K562 (cell line): ENCODE results near the gene SIGLEC11. TPM values are rescaled to one million over a fixed set of nuclear protein-coding genes. Genes with fewer than 3 reads are reported as not detected.

Experiments
- ATAC-seq: fragments of 200-7000 bp; cut with Tn5 transposase; 3 replicates; pipeline ENCODE4 v1.9.1; 2020; ENCODE audit warnings: moderate library complexity
- BruUV-seq: library from RNA; stranded (reverse); fragments of 400-500 nt; replicated peaks from 2 replicates; lab custom pipeline; 2021; lab: Mats Ljungman, UMichigan
- CTCF ChIA-PET: fragments of 300-600 bp; formaldehyde crosslinking; extraction: SDS; loops from one replicate; lab custom pipeline; 2021; ENCODE audit warnings: low intra/inter-chr PET ratio; lab: Yijun Ruan, JAX
- POLR2A ChIA-PET: fragments of 300-600, 350-650 bp; sonication (Branson Sonifier 250); formaldehyde crosslinking; extraction: SDS; loops from one replicate; lab custom pipeline; 2021; ENCODE audit warnings: antibody characterized with exemption, inconsistent platforms; lab: Yijun Ruan, JAX
- DNase-seq, 4 experiments: peaks; one replicate each; pipeline versions ENCODE4 v3.0.0 to v3.0.0-alpha.2; 2011 to 2018; ENCODE audit warnings: low spot score in 3 of 4, mixed read lengths in 3 of 4; ENCODE audit errors: extremely low read depth in 1 of 4
- FAIRE-seq: peaks from 2 replicates; lab custom pipeline; 2011; peaks lifted over from hg19 to GRCh38; lab: Jason Lieb, UNC
- H2AFZ ChIP-seq: 2 replicates; pipeline ENCODE4 v1.6.0; 2011; ENCODE audit warnings: low read depth, low read length, control low read depth, inconsistent platforms
- H3K27ac ChIP-seq: fragments of 200-600 bp; 3 replicates; pipeline ENCODE4 v1.8.0; 2011; ENCODE audit warnings: low read depth, mild to moderate bottlenecking, control low read depth, inconsistent platforms, low read length, moderate library complexity, mixed read lengths; ENCODE audit errors: extremely low read depth
- H3K27me3 ChIP-seq, 2 experiments: fragments of 300-600 bp in 1 of 2; 2 replicates in 1 of 2; 3 replicates in 1 of 2; pipeline versions ENCODE4 v1.6.0 to v1.8.0; 2011; ENCODE audit warnings: inconsistent platforms in 2 of 2, low read length in 2 of 2, mild to moderate bottlenecking in 1 of 2, mixed read lengths in 1 of 2, moderate library complexity in 1 of 2; ENCODE audit not compliant: control insufficient read depth in 2 of 2, insufficient read depth in 2 of 2
- H3K36me3 ChIP-seq: fragments of 300-600 bp; 3 replicates; pipeline ENCODE4 v1.8.0; 2011; ENCODE audit warnings: mild to moderate bottlenecking, low read length, inconsistent platforms; ENCODE audit not compliant: control insufficient read depth, insufficient read depth
- H3K4me1 ChIP-seq, 2 experiments: fragments of 200-600 bp in 1 of 2; replicated peaks in 1 of 2; 2 replicates in 1 of 2; 3 replicates in 1 of 2; pipeline versions ENCODE4 v1.5.1 to v1.8.0; 2011; ENCODE audit warnings: inconsistent platforms in 2 of 2, low read length in 2 of 2, mild to moderate bottlenecking in 1 of 2, mixed read lengths in 1 of 2, moderate library complexity in 1 of 2; ENCODE audit not compliant: control insufficient read depth in 2 of 2, insufficient read depth in 2 of 2
- H3K4me2 ChIP-seq: 2 replicates; pipeline ENCODE4 v1.6.1; 2011; ENCODE audit warnings: low read length, control low read depth, inconsistent platforms, mixed read lengths; ENCODE audit not compliant: insufficient read depth
- H3K4me3 ChIP-seq: fragments of 200-600 bp; sonication (generic), shearing (Covaris generic); 2 replicates; pipeline ENCODE4 v1.5.1; 2016; ENCODE audit warnings: control low read depth, inconsistent platforms
- H3K79me2 ChIP-seq: fragments of 200-600 bp; 3 replicates; pipeline ENCODE4 v1.8.0; 2011; ENCODE audit warnings: low read length, inconsistent platforms; ENCODE audit not compliant: control insufficient read depth, insufficient read depth
- H3K9ac ChIP-seq, 2 experiments: 2 replicates each; pipeline versions ENCODE4 v1.6.0 to v1.6.1; 2011; ENCODE audit warnings: low read depth in 2 of 2, low read length in 2 of 2, control low read depth in 1 of 2, inconsistent platforms in 1 of 2, mild to moderate bottlenecking in 1 of 2, mixed read lengths in 1 of 2; ENCODE audit not compliant: insufficient read depth in 1 of 2
- H3K9me1 ChIP-seq: one replicate; pipeline ENCODE4 v1.6.0; 2011; ENCODE audit warnings: inconsistent platforms, mild to moderate bottlenecking, low read length, moderate library complexity; ENCODE audit not compliant: control insufficient read depth, insufficient read depth
- H3K9me3 ChIP-seq: replicated peaks from 2 replicates; pipeline ENCODE4 v1.5.1; 2011; ENCODE audit warnings: low read depth, low read length, inconsistent platforms; ENCODE audit not compliant: control insufficient read depth, insufficient read depth
- H4K20me1 ChIP-seq: replicated peaks from 2 replicates; pipeline ENCODE4 v1.6.1; 2011; ENCODE audit warnings: low read length, inconsistent platforms, mixed read lengths; ENCODE audit not compliant: control insufficient read depth, insufficient read depth
- MAFK ChIP-seq: IDR thresholded peaks from 2 replicates; pipeline ENCODE4 v1.6.1; 2011; ENCODE audit warnings: low read length, improper control_type of control experiment
- ZBTB7A ChIP-seq: IDR thresholded peaks from 2 replicates; pipeline ENCODE4 v1.6.1; 2011; ENCODE audit warnings: low read depth, mild to moderate bottlenecking, low read length, moderate library complexity, borderline replicate concordance; ENCODE audit not compliant: control insufficient read depth
- WGBS: fragments of 100-300 bp; shearing (Covaris generic); methylation state at CpG from one replicate; pipeline ENCODE4 v1.1.6; 2016; ENCODE audit warnings: low coverage, mixed read lengths; ENCODE audit not compliant: insufficient coverage; ENCODE audit errors: missing lambda C conversion rate; 5-methylcytosine and 5-hydroxymethylcytosine counted together
- in situ Hi-C: fragments of 300-500 bp; cut with MboI; formaldehyde crosslinking; loops from 4 replicates; pipeline ENCODE4 v1.15.0; 2018; ENCODE audit warnings: inconsistent platforms, mixed read lengths
- intact Hi-C: fragments of 100-400 bp; cut with micrococcal nuclease; formaldehyde crosslinking; loops from 2 replicates; pipeline ENCODE4 v1.14.2; 2022
- polyA plus RNA-seq, 8 experiments: library from polyadenylated mRNA; depleted of rRNA in 4 of 8; stranded (reverse) in 5 of 8; unstranded in 3 of 8; fragments of >200 nt; fragmentation: Nextera tagmentation in 2 of 8; fragmentation: Illumina TruSeq in 1 of 8; extraction: Ambion mirVana in 2 of 8; extraction: Trizol in 1 of 8; gene quantifications; 2 replicates each; pipeline versions ENCODE4 v1.2.1 to v1.2.3, GENCODE V29; 2011 to 2014; ENCODE audit warnings: inconsistent platforms in 1 of 8, missing spikeins in 1 of 8
- total RNA-seq, 7 experiments: library from RNA; depleted of rRNA in 6 of 7; stranded (reverse); fragments of >200 nt in 6 of 7; fragmentation: Illumina TruSeq in 2 of 7; extraction: Trizol in 2 of 7; gene quantifications; 2 replicates each; pipeline versions ENCODE4 v1.2.1 to v1.2.3, GENCODE V29; 2011 to 2021; ENCODE audit warnings: low replicate concordance in 1 of 7
- TF ChIP-seq, protein P1 (sequence below): fragments of 250-450 bp; sonication (Bioruptor Pico); IDR thresholded peaks from 2 replicates; pipeline ENCODE4 v1.5.1; 2021; ENCODE audit warnings: mild to moderate bottlenecking
- TF ChIP-seq, protein P2 (sequence below): fragments of 200-600 bp; sonication (generic); IDR thresholded peaks from one replicate; pipeline ENCODE4 v1.6.1; 2012; ENCODE audit warnings: mild to moderate bottlenecking, low read depth, low read length, inconsistent platforms

The SIGLEC11 gene
- total and polyA plus RNA-seq, 9 of the 15 experiments (the other 6 are each of a cell fraction or from before 2014, with no cell fraction given), result not detected

DNA sequence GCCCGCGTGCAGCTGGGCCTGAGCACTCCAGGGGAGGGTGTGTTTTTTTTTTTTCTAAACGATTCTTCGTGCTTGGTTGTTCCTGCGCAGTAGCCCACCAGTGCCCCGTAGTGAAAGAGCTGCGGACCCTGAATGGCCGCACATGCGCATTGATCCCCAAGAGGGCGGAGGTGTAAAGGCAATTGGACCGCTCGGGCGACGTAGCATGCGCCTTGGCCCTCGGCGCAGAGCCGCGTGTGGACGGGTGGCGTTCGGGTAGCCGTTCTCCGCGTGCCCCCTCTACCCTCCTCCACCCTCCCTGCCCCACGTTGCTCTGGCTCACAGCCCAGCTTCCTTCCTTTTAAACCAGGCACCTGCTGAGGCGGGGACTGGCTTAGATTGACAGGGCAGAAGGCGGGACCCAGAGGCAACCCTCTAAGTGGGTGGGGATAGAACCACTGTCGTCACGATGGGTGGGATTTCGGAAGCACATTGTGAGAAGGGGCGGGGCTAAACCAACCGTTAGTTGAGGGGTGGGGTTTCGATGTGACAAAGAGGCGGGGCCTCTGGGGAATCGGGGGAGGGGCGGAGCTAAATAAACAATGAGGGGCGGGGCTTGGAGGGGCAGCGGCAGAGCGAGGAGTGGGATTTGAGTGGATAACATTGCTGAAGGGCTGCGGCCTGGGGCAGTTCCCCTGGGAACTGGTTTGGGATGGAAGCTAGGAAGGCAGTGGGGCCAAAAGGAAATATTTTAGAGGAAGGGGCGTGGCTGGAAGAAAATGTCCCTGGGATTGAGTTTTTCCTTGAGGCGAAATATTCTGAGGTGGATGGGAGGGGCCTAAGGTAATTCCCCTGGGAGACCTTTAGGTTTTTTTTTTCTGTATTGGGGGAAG, 31.1 kb downstream of the SIGLEC11 start (continued):
- TF ChIP-seq, protein P1, sequence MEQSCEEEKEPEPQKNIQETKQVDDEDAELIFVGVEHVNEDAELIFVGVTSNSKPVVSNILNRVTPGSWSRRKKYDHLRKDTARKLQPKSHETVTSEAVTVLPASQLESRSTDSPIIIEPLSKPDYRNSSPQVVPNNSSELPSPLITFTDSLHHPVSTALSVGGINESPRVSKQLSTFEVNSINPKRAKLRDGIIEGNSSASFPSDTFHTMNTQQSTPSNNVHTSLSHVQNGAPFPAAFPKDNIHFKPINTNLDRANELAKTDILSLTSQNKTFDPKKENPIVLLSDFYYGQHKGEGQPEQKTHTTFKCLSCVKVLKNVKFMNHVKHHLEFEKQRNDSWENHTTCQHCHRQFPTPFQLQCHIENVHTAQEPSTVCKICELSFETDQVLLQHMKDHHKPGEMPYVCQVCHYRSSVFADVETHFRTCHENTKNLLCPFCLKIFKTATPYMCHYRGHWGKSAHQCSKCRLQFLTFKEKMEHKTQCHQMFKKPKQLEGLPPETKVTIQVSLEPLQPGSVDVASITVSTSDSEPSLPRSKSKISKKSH (CRISPR knock-in tag), result no peak
- TF ChIP-seq MAFK (no peak), ZBTB7A (peak; percentile 62)

DNA sequence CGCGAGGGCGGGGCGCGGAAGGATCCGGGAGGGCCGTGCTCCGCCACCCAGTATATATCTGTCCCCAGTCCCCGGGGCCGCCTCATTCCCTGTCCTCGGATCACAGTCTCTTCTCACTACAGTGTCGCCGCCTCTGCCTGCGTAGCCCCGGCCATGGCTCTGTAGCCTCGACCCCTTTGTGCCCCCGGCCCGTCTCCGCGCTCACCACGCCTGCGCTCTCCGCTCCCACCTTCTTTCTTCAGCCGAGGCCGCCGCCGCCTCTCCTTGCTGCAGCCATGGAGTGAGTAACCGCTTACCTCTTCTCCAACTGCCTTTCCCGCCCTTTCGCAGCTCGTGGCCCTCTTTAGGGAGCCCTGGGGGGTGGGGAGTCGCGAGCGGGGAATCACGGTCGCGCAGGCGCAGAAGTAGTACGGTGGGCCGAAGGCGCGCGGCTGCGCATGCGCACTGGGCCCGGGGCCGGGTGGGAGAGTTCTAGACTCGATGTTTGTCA, 31.8 kb downstream of the SIGLEC11 start, which contains the start of the genes ATF5 and NUP62:
TSS of gene ATF5 (plus strand) at position 85 of the 490 bp plus-strand sequence. CDS start 1,646 bp downstream, outside the sequence.
TSS of gene NUP62 (minus strand) at position 384 of the 490 bp plus-strand sequence. CDS start 19,697 bp downstream, outside the sequence.
- TSS peak; percentile 72 for BruUV-seq
- Histone ChIP-seq H3K9me1 (peaks cover 7% of the 10 kb centered on the region), H3K9me3 (no peaks in the 10 kb centered on the region), H4K20me1 (peaks cover 12% of the 10 kb centered on the region), H3K4me1 (peaks cover 33 to 57% of the 10 kb centered on the region in 2 experiments), H3K79me2 (peaks cover 69% of the 10 kb centered on the region), H3K9ac (peak within 1 kb of the TSS; percentile 94 to 98), H3K4me2 (peak within 1 kb of the TSS; percentile 97), H3K4me3 (peak within 1 kb of the TSS; percentile 55), H3K27me3 (no peaks in the 10 kb centered on the region), H2AFZ (peak within 1 kb of the TSS; percentile 93), H3K36me3 (peaks cover 48% of the 10 kb centered on the region), H3K27ac (peak within 1 kb of the TSS; percentile 92)
- intact Hi-C loops, result loop anchor here (5.0 kb wide), 1 partner anchor 62 kb away; the partner anchor contains the start of gene PNKP
- in situ Hi-C loops, result no loop called here
- WGBS, result under 1% methylated on average over 39 of the region's 48 CpGs
- CTCF ChIA-PET, result no interaction called here
- peak; percentile 65 for ATAC-seq
- peak; percentile 97 to 99 (median 98) for DNase-seq
- POLR2A ChIA-PET, result interaction anchor here (0.6 to 6.4 kb wide), 19 partner anchors 15 to 609 kb away, joined by 3 to 105 read pairs (median 5); partner anchors contain the start of genes AKT1S1 and TBC1D17
- FAIRE-seq, result no peak
- TF ChIP-seq, protein P2, sequence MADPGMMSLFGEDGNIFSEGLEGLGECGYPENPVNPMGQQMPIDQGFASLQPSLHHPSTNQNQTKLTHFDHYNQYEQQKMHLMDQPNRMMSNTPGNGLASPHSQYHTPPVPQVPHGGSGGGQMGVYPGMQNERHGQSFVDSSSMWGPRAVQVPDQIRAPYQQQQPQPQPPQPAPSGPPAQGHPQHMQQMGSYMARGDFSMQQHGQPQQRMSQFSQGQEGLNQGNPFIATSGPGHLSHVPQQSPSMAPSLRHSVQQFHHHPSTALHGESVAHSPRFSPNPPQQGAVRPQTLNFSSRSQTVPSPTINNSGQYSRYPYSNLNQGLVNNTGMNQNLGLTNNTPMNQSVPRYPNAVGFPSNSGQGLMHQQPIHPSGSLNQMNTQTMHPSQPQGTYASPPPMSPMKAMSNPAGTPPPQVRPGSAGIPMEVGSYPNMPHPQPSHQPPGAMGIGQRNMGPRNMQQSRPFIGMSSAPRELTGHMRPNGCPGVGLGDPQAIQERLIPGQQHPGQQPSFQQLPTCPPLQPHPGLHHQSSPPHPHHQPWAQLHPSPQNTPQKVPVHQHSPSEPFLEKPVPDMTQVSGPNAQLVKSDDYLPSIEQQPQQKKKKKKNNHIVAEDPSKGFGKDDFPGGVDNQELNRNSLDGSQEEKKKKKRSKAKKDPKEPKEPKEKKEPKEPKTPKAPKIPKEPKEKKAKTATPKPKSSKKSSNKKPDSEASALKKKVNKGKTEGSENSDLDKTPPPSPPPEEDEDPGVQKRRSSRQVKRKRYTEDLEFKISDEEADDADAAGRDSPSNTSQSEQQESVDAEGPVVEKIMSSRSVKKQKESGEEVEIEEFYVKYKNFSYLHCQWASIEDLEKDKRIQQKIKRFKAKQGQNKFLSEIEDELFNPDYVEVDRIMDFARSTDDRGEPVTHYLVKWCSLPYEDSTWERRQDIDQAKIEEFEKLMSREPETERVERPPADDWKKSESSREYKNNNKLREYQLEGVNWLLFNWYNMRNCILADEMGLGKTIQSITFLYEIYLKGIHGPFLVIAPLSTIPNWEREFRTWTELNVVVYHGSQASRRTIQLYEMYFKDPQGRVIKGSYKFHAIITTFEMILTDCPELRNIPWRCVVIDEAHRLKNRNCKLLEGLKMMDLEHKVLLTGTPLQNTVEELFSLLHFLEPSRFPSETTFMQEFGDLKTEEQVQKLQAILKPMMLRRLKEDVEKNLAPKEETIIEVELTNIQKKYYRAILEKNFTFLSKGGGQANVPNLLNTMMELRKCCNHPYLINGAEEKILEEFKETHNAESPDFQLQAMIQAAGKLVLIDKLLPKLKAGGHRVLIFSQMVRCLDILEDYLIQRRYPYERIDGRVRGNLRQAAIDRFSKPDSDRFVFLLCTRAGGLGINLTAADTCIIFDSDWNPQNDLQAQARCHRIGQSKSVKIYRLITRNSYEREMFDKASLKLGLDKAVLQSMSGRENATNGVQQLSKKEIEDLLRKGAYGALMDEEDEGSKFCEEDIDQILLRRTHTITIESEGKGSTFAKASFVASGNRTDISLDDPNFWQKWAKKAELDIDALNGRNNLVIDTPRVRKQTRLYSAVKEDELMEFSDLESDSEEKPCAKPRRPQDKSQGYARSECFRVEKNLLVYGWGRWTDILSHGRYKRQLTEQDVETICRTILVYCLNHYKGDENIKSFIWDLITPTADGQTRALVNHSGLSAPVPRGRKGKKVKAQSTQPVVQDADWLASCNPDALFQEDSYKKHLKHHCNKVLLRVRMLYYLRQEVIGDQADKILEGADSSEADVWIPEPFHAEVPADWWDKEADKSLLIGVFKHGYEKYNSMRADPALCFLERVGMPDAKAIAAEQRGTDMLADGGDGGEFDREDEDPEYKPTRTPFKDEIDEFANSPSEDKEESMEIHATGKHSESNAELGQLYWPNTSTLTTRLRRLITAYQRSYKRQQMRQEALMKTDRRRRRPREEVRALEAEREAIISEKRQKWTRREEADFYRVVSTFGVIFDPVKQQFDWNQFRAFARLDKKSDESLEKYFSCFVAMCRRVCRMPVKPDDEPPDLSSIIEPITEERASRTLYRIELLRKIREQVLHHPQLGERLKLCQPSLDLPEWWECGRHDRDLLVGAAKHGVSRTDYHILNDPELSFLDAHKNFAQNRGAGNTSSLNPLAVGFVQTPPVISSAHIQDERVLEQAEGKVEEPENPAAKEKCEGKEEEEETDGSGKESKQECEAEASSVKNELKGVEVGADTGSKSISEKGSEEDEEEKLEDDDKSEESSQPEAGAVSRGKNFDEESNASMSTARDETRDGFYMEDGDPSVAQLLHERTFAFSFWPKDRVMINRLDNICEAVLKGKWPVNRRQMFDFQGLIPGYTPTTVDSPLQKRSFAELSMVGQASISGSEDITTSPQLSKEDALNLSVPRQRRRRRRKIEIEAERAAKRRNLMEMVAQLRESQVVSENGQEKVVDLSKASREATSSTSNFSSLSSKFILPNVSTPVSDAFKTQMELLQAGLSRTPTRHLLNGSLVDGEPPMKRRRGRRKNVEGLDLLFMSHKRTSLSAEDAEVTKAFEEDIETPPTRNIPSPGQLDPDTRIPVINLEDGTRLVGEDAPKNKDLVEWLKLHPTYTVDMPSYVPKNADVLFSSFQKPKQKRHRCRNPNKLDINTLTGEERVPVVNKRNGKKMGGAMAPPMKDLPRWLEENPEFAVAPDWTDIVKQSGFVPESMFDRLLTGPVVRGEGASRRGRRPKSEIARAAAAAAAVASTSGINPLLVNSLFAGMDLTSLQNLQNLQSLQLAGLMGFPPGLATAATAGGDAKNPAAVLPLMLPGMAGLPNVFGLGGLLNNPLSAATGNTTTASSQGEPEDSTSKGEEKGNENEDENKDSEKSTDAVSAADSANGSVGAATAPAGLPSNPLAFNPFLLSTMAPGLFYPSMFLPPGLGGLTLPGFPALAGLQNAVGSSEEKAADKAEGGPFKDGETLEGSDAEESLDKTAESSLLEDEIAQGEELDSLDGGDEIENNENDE, result no peak
